IMR-90 (cell line): ENCODE results near the gene ABTB2. TPM values are rescaled to one million over a fixed set of nuclear protein-coding genes. Genes with fewer than 3 reads are reported as not detected.

Source experiments
- ATAC-seq: fragments of 200-7000 bp; cut with Tn5 transposase; 2 replicates; pipeline ENCODE4 v1.9.1; 2020; ENCODE audit warnings: low read depth, mild to moderate bottlenecking, moderate library complexity
- BruUV-seq: library from RNA; stranded (reverse); fragments of 400-500 nt; replicated peaks from 2 replicates; lab custom pipeline; 2021; lab: Mats Ljungman, UMichigan
- CTCF ChIA-PET: fragments of 300-600 bp; formaldehyde crosslinking; extraction: SDS; loops from one replicate; lab custom pipeline; 2021; ENCODE audit warnings: antibody characterized with exemption; lab: Yijun Ruan, JAX
- POLR2A ChIA-PET: fragments of 300-600 bp; sonication (Branson Sonifier 250); formaldehyde crosslinking; loops from one replicate; lab custom pipeline; 2022; ENCODE audit warnings: antibody characterized with exemption; ENCODE audit not compliant: unreplicated experiment; lab: Charles Lee
- DNase-seq: peaks from one replicate; pipeline ENCODE4 v3.0.0; 2013
- H2AFZ ChIP-seq: replicated peaks from 2 replicates; pipeline ENCODE3; 2013; ENCODE audit warnings: low read length, mild to moderate bottlenecking; ENCODE audit not compliant: poor library complexity
- H2AK5ac ChIP-seq: 2 replicates; pipeline ENCODE4 v1.6.1; 2013; ENCODE audit warnings: low read depth, low read length, inconsistent platforms
- H2AK9ac ChIP-seq: replicated peaks from 2 replicates; pipeline ENCODE3; 2013; ENCODE audit warnings: mild to moderate bottlenecking, low read depth, low read length, moderate library complexity; ENCODE audit not compliant: poor library complexity
- H2BK120ac ChIP-seq: 2 replicates; pipeline ENCODE4 v1.6.1; 2013; ENCODE audit warnings: low read depth, low read length, inconsistent platforms
- H2BK15ac ChIP-seq: 3 replicates; pipeline ENCODE4 v1.6.1; 2013; ENCODE audit warnings: low read depth, low read length, inconsistent platforms
- H2BK20ac ChIP-seq: 2 replicates; pipeline ENCODE4 v1.6.1; 2013; ENCODE audit warnings: low read depth, mild to moderate bottlenecking, inconsistent platforms, low read length, moderate library complexity
- H2BK5ac ChIP-seq: 2 replicates; pipeline ENCODE4 v1.6.1; 2013; ENCODE audit warnings: mild to moderate bottlenecking, low read depth, low read length, inconsistent platforms; ENCODE audit not compliant: poor library complexity, severe bottlenecking
- H3K14ac ChIP-seq: replicated peaks from 2 replicates; pipeline ENCODE4 v1.6.1; 2013; ENCODE audit warnings: low read depth, low read length, inconsistent platforms
- H3K18ac ChIP-seq: 2 replicates; pipeline ENCODE4 v1.6.1; 2013; ENCODE audit warnings: low read depth, low read length, control low read depth
- H3K23ac ChIP-seq: 2 replicates; pipeline ENCODE4 v1.6.1; 2013; ENCODE audit warnings: low read depth, low read length, inconsistent platforms
- H3K27ac ChIP-seq: 2 replicates; pipeline ENCODE4 v1.5.1; 2013; ENCODE audit warnings: mild to moderate bottlenecking, control low read depth, low read length; ENCODE audit not compliant: insufficient read depth
- H3K27me3 ChIP-seq: 2 replicates; pipeline ENCODE4 v1.6.1; 2013; ENCODE audit warnings: low read length; ENCODE audit not compliant: control insufficient read depth, insufficient read depth
- H3K36me3 ChIP-seq: 2 replicates; pipeline ENCODE4 v1.6.1; 2013; ENCODE audit warnings: low read length, mixed read lengths; ENCODE audit not compliant: control insufficient read depth, insufficient read depth
- H3K4ac ChIP-seq: 2 replicates; pipeline ENCODE4 v1.6.1; 2013; ENCODE audit warnings: low read depth, low read length, inconsistent platforms
- H3K4me1 ChIP-seq: 2 replicates; pipeline ENCODE4 v1.6.1; 2013; ENCODE audit warnings: low read length, mixed read lengths; ENCODE audit not compliant: control insufficient read depth, insufficient read depth
- H3K4me2 ChIP-seq: 2 replicates; pipeline ENCODE4 v1.6.1; 2013; ENCODE audit warnings: low read depth, mild to moderate bottlenecking, control low read depth, low read length, moderate library complexity
- H3K4me3 ChIP-seq: 2 replicates; pipeline ENCODE4 v1.5.1; 2013; ENCODE audit warnings: low read depth, mild to moderate bottlenecking, control low read depth, low read length, moderate library complexity; ENCODE audit not compliant: insufficient read depth
- H3K56ac ChIP-seq: 2 replicates; pipeline ENCODE4 v1.6.1; 2013; ENCODE audit warnings: low read length, inconsistent platforms; ENCODE audit not compliant: insufficient read depth; ENCODE audit errors: extremely low read depth
- H3K79me1 ChIP-seq, 2 experiments: 2 replicates each; pipeline ENCODE4 v1.6.1; 2013; ENCODE audit warnings: low read length in 2 of 2, inconsistent platforms in 1 of 2, low read depth in 1 of 2
- H3K9ac ChIP-seq: 2 replicates; pipeline ENCODE4 v1.6.1; 2013; ENCODE audit warnings: low read depth, low read length, control low read depth
- H3K9me1 ChIP-seq: 2 replicates; pipeline ENCODE4 v1.6.1; 2013; ENCODE audit warnings: low read length, inconsistent platforms; ENCODE audit not compliant: insufficient read depth
- H3K9me3 ChIP-seq: 2 replicates; pipeline ENCODE4 v1.6.1; 2013; ENCODE audit warnings: low read length; ENCODE audit not compliant: control insufficient read depth, insufficient read depth
- H4K20me1 ChIP-seq: 2 replicates; pipeline ENCODE4 v1.6.1; 2013; ENCODE audit warnings: low read length, inconsistent platforms; ENCODE audit not compliant: insufficient read depth
- H4K5ac ChIP-seq: 2 replicates; pipeline ENCODE4 v1.6.1; 2013; ENCODE audit warnings: mild to moderate bottlenecking, low read depth, low read length, control low read depth
- H4K8ac ChIP-seq, 2 experiments: 2 replicates each; pipeline ENCODE4 v1.6.1; 2013; ENCODE audit warnings: low read depth in 2 of 2, low read length in 2 of 2, control low read depth in 1 of 2, inconsistent platforms in 1 of 2
- H4K91ac ChIP-seq: 2 replicates; pipeline ENCODE4 v1.6.1; 2013; ENCODE audit warnings: low read depth, low read length, inconsistent platforms; ENCODE audit not compliant: insufficient read depth
- BHLHE40 ChIP-seq: fragments of 150-350 bp; IDR thresholded peaks from 2 replicates; pipeline ENCODE4 v1.6.1; 2016; ENCODE audit warnings: mild to moderate bottlenecking, low read depth, low read length
- CEBPB ChIP-seq: IDR thresholded peaks from 2 replicates; pipeline ENCODE4 v1.6.1; 2012; ENCODE audit warnings: low read depth, low read length, improper control_type of control experiment
- ELK1 ChIP-seq: fragments of 150-350 bp; IDR thresholded peaks from 2 replicates; pipeline ENCODE4 v1.6.1; 2016; ENCODE audit warnings: low read depth, mild to moderate bottlenecking, low read length, moderate library complexity, borderline replicate concordance
- FOS ChIP-seq: fragments of 150-350 bp; IDR thresholded peaks from 2 replicates; pipeline ENCODE4 v1.6.1; 2016; ENCODE audit warnings: low read depth, low read length
- MAFK ChIP-seq: IDR thresholded peaks from 2 replicates; pipeline ENCODE4 v1.6.1; 2012; ENCODE audit warnings: low read depth, low read length, improper control_type of control experiment
- MAZ ChIP-seq: IDR thresholded peaks from 2 replicates; pipeline ENCODE4 v1.6.1; 2012; ENCODE audit warnings: low read depth, mild to moderate bottlenecking, low read length, improper control_type of control experiment, moderate library complexity, borderline replicate concordance
- NFE2L2 ChIP-seq: fragments of 150-350 bp; IDR thresholded peaks from 2 replicates; pipeline ENCODE4 v1.6.1; 2016; ENCODE audit warnings: low read depth, mild to moderate bottlenecking, low read length
- RCOR1 ChIP-seq: IDR thresholded peaks from 2 replicates; pipeline ENCODE4 v1.6.1; 2012; ENCODE audit warnings: mild to moderate bottlenecking, low read length, improper control_type of control experiment; ENCODE audit not compliant: insufficient replicate concordance
- WGBS, 2 experiments: methylation state at CpG; one replicate each; pipeline versions ENCODE4 v1.1.5 to v1.1.7; 2013; ENCODE audit warnings: missing lambda C conversion rate in 2 of 2; ENCODE audit not compliant: insufficient read length in 1 of 2; ENCODE audit errors: extremely low coverage in 2 of 2; 5-methylcytosine and 5-hydroxymethylcytosine counted together
- dilution Hi-C: fragments of 300-500 bp; cut with HindIII; formaldehyde crosslinking; loops from one replicate; pipeline ENCODE4 v1.14.3; 2018; ENCODE audit warnings: low sequenced_read_pairs; ENCODE audit not compliant: unreplicated experiment
- in situ Hi-C: fragments of 300-500 bp; cut with MboI; formaldehyde crosslinking; loops from 3 replicates; pipeline ENCODE4 v1.14.3; 2019; ENCODE audit warnings: low sequenced_read_pairs, inconsistent platforms, mixed read lengths
- intact Hi-C: fragments of 100-400 bp; cut with micrococcal nuclease; formaldehyde crosslinking; loops from 2 replicates; pipeline ENCODE4 v1.10.0; 2022
- polyA plus RNA-seq, 3 experiments: library from polyadenylated mRNA; depleted of rRNA; stranded (reverse); fragments of >200 nt; gene quantifications; 2 replicates each; pipeline ENCODE4 v1.2.3, GENCODE V29; 2012; ENCODE audit warnings: low replicate concordance in 1 of 3
- total RNA-seq: library from RNA; depleted of rRNA; stranded (reverse); fragments of >200 nt; gene quantifications from 2 replicates; pipeline ENCODE4 v1.2.3, GENCODE V29; 2012
- TF ChIP-seq, protein P1 (sequence below): conservative IDR thresholded peaks from 2 replicates; pipeline ENCODE4 v1.5.1; 2012; ENCODE audit warnings: mild to moderate bottlenecking, low read depth, low read length, improper control_type of control experiment

ABTB2 gene
- total and polyA plus RNA-seq, 2 of the 4 experiments (the other 2 are of a cell fraction), result 0.18 to 2.0 TPM

GRCh38 chr11:34208266-34209135 is 149.3 kb downstream of the ABTB2 start:
- Histone ChIP-seq H3K9me1 (peaks cover 11% of the 10 kb centered on the region), H3K14ac (no peak overlapping the region), H2BK15ac (no peak overlapping the region), H3K4me2 (no peak overlapping the region), H3K79me1 (no peaks in the 10 kb centered on the region), H2AK5ac (no peak overlapping the region), H3K36me3 (no peaks in the 10 kb centered on the region), H2BK20ac (no peak overlapping the region), H3K9me3 (no peaks in the 10 kb centered on the region), H3K27me3 (no peaks in the 10 kb centered on the region; the same call in 1 of the 2 replicates), H2AK9ac (no peak overlapping the region), H3K27ac (no peak overlapping the region), H2BK120ac (no peak overlapping the region), H3K56ac (no peak overlapping the region), H4K91ac (no peak overlapping the region), H2AFZ (no peak overlapping the region), H3K9ac (no peak overlapping the region), H4K5ac (no peak overlapping the region), H4K8ac (no peak overlapping the region), H3K4ac (no peak overlapping the region), H3K18ac (no peak overlapping the region), H3K4me1 (peaks cover 13% of the 10 kb centered on the region), H4K20me1 (no peaks in the 10 kb centered on the region), H3K4me3 (no peak overlapping the region), H2BK5ac (no peak overlapping the region), H3K23ac (no peak overlapping the region)
- ChIA-PET POLR2A (no interaction called here), CTCF (no interaction called here)
- intact Hi-C loops, result no loop called here
- DNase-seq (peak; percentile 39), ATAC-seq (0 out of 2 replicates have a peak, but pooled peaks have one; percentile 42)
- 50% methylated on average over 4 of the region's 11 CpGs; no CpG with 5 or more reads in 1 of the 2 experiments for WGBS, 2 experiments
- dilution Hi-C loops, result no loop called here
- no TSS peak for BruUV-seq
- in situ Hi-C loops, result no loop called here
- TF ChIP-seq BHLHE40 (no peak), RCOR1 (no peak), CEBPB (peak; percentile 79), NFE2L2 (no peak), MAFK (no peak), FOS (peak; percentile 32; the same call in 1 of the 2 replicates), ELK1 (no peak), MAZ (no peak)
- TF ChIP-seq, protein P1, sequence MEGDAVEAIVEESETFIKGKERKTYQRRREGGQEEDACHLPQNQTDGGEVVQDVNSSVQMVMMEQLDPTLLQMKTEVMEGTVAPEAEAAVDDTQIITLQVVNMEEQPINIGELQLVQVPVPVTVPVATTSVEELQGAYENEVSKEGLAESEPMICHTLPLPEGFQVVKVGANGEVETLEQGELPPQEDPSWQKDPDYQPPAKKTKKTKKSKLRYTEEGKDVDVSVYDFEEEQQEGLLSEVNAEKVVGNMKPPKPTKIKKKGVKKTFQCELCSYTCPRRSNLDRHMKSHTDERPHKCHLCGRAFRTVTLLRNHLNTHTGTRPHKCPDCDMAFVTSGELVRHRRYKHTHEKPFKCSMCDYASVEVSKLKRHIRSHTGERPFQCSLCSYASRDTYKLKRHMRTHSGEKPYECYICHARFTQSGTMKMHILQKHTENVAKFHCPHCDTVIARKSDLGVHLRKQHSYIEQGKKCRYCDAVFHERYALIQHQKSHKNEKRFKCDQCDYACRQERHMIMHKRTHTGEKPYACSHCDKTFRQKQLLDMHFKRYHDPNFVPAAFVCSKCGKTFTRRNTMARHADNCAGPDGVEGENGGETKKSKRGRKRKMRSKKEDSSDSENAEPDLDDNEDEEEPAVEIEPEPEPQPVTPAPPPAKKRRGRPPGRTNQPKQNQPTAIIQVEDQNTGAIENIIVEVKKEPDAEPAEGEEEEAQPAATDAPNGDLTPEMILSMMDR, result no peak
